Right lung (tissue), 5 donors: ENCODE results near the gene DDX52. TPM values are rescaled to one million over a fixed set of nuclear protein-coding genes. Genes with fewer than 3 reads are reported as not detected.

Experiments
- DNase-seq, 2 donors: peaks; one replicate each; pipeline ENCODE4 v3.0.0-alpha.2; 2013
- polyA plus RNA-seq, 5 donors: library from polyadenylated mRNA; unstranded; fragments of 120-200 nt; gene quantifications; one replicate each; pipeline versions ENCODE4 v1.2.1 to v1.2.3, GENCODE V29; 2013; ENCODE audit warnings: inconsistent platforms in 1 of 5, low replicate concordance in 1 of 5; ENCODE audit not compliant: insufficient read length in 5 of 5, insufficient read depth in 1 of 5

DDX52 gene
- polyA plus RNA-seq, 5 donors, result 28.4 to 40.8 (median 37.1) TPM

- DNase-seq, result no peak
Observed at GRCh38 chr17:37604556-37604955, 38.7 kb downstream of the DDX52 start.

GRCh38 chr17:37598145-37598544 lies 45.1 kb downstream of the DDX52 start:
- no peak for DNase-seq

GRCh38 chr17:37592291-37592690 lies 51.0 kb downstream of the DDX52 start:
- DNase-seq, result no peak

- no peak for DNase-seq
Observed at GRCh38 chr17:37585066-37585465, 58.2 kb downstream of the DDX52 start.

GRCh38 chr17:37576281-37576680 lies 67.0 kb downstream of the DDX52 start:
- DNase-seq, result no peak

GRCh38 chr17:37574427-37574826 lies 68.8 kb downstream of the DDX52 start:
- no peak for DNase-seq

GRCh38 chr17:37571674-37572073 lies 71.6 kb downstream of the DDX52 start:
- no peak for DNase-seq

- no peak for DNase-seq
Observed at GRCh38 chr17:37570527-37571093, 72.6 kb downstream of the DDX52 start.

GRCh38 chr17:37568350-37569053 lies 74.7 kb downstream of the DDX52 start:
- no peak for DNase-seq

GRCh38 chr17:37567538-37567937 lies 75.7 kb downstream of the DDX52 start:
- DNase-seq, result no peak

- no peak for DNase-seq
Observed at GRCh38 chr17:37567137-37567536, 76.1 kb downstream of the DDX52 start.

GRCh38 chr17:37564252-37564651 lies 79.0 kb downstream of the DDX52 start:
- DNase-seq, result no peak

GRCh38 chr17:37562016-37562745 lies 81.1 kb downstream of the DDX52 start:
- no peak for DNase-seq

Other genes starting within 250 kb of the DDX52 start
- 10 to 100 TPM; 40.8 to 60.5 (median 49.2) TPM for gene ACACA, start 236.6 kb downstream of the DDX52 start, polyA plus RNA-seq
- gene TADA2A, start 236.6 kb downstream of the DDX52 start, polyA plus RNA-seq, result 10 to 100 TPM; 27.5 to 35.1 (median 28.5) TPM
- gene DUSP14, start 153.6 kb downstream of the DDX52 start, polyA plus RNA-seq, result 10 to 100 TPM in 1 of 5 donors, 1 to 10 TPM in 4; 7.3 to 11.0 (median 8.4) TPM
- gene SYNRG, start 34.0 kb downstream of the DDX52 start, polyA plus RNA-seq, result 10 to 100 TPM; 31.0 to 40.7 (median 38.0) TPM
- gene HNF1B, start 101.6 kb upstream of the DDX52 start, polyA plus RNA-seq, result 10 to 100 TPM; 28.8 to 40.1 (median 35.8) TPM